Heart left ventricle (tissue), 16 donors: Measurements from ENCODE around the gene RNF114. TPM values are rescaled to one million over a fixed set of nuclear protein-coding genes. Genes with fewer than 3 reads are reported as not detected.
"Not testable (repeated sequence)": the region's sequence is repeated elsewhere in the genome, so short reads cannot be mapped to it uniquely, and the experiment has no call there.

Experiments
- ATAC-seq, 4 donors: fragments of 200-7000 bp; cut with Tn5 transposase; one replicate each; pipeline ENCODE4 v1.9.1; 2020 to 2022; ENCODE audit warnings: moderate library complexity in 4 of 4, mild to moderate bottlenecking in 3 of 4, moderate number of reproducible peaks in 1 of 4
- DNase-seq, 5 donors: peaks; one replicate each; pipeline ENCODE4 v3.0.0-alpha.2; 2020
- H3K27ac ChIP-seq, 12 donors: fragments of 200-600 bp; sonication (generic) in 4 of 12; one replicate each; pipeline versions ENCODE4 v1.5.0 to v1.8.0; 2016 to 2022; ENCODE audit warnings: mild to moderate bottlenecking in 2 of 12
- H3K27me3 ChIP-seq, 9 donors: fragments of 200-600 bp; sonication (generic) in 2 of 9; one replicate each; pipeline versions ENCODE4 v1.5.1 to v1.8.0; 2016 to 2022; ENCODE audit warnings: mild to moderate bottlenecking in 3 of 9
- H3K36me3 ChIP-seq, 9 donors: fragments of 200-600 bp; sonication (generic) in 2 of 9; one replicate each; pipeline versions ENCODE4 v1.5.0 to v1.8.0; 2018 to 2022; ENCODE audit warnings: mild to moderate bottlenecking in 2 of 9
- H3K4me1 ChIP-seq, 12 donors: fragments of 200-600 bp; sonication (generic) in 4 of 12; one replicate each; pipeline versions ENCODE4 v1.5.0 to v1.8.0; 2016 to 2022; ENCODE audit warnings: mild to moderate bottlenecking in 3 of 12
- H3K4me3 ChIP-seq, 12 donors: fragments of 200-600 bp; sonication (generic) in 4 of 12; one replicate each; pipeline versions ENCODE4 v1.5.0 to v1.8.0; 2017 to 2022; ENCODE audit warnings: mild to moderate bottlenecking in 9 of 12, moderate library complexity in 4 of 12
- H3K9me3 ChIP-seq, 12 donors: fragments of 200-600 bp; sonication (generic) in 4 of 12; one replicate each; pipeline versions ENCODE4 v1.5.0 to v1.8.0; 2016 to 2022; ENCODE audit warnings: mild to moderate bottlenecking in 1 of 12
- CTCF ChIP-seq, 12 donors: fragments of 200-600 bp; sonication (generic) in 4 of 12; IDR thresholded peaks; one replicate each; pipeline versions ENCODE4 v1.5.0 to v1.8.0; 2018 to 2022; ENCODE audit warnings: antibody characterized with exemption in 12 of 12, mild to moderate bottlenecking in 5 of 12
- POLR2A ChIP-seq, 2 donors: fragments of 450-650 bp; IDR thresholded peaks; one replicate each; pipeline ENCODE4 v1.6.1; 2017; ENCODE audit warnings: antibody characterized with exemption in 2 of 2, mild to moderate bottlenecking in 2 of 2, moderate library complexity in 2 of 2
- WGBS, 4 donors: extraction: QIAGEN DNeasy Blood & Tissue Kit in 2 of 4; methylation state at CpG; one replicate each; pipeline versions ENCODE4 v1.1.5 to v1.1.7; 2013 to 2018; 5-methylcytosine and 5-hydroxymethylcytosine counted together
- intact Hi-C, 10 donors: fragments of 100-400 bp; cut with DNase I; formaldehyde crosslinking; loops; one replicate each; pipeline versions ENCODE4 v1.11.1 to v1.14.2; 2022
- polyA plus RNA-seq, 2 donors: library from polyadenylated mRNA; stranded (reverse); fragments of 200-250 nt; gene quantifications; one replicate each; pipeline ENCODE4 v1.2.3, GENCODE V29; 2013
- total RNA-seq, 9 donors: library from RNA; depleted of rRNA in 2 of 9; stranded (reverse); fragments of >200 nt in 2 of 9; fragmentation: NEBNext Ultra II Directional in 3 of 9; extraction: Animal tissue kit (Norgen Biotek cat#: 25700) in 3 of 9; gene quantifications; one replicate each; pipeline versions ENCODE4 v1.1.0 to v1.2.4, GENCODE V29; 2016 to 2023
- donor health status: ischemic (EF 13 %, LVEDD 7.1; RV severe dilation, severe dysfunction).
- donor health status: healthy with polysubstance abuse.
- donor health status: DM: no; HTN: yes; CAD: no.
- donor health status: DM: no; HTN: no; CAD: no.
- donor health status: ischemic (EF 25% LVEDD 6.9; RV normal size, moderate dysfunction).
- donor health status: ischemic (EF 25% LVEDD 5.7; RV mildly dilated, moderate dysfunction).
- donor health status: healthy.
- donor health status: DM: yes; HTN: yes; CAD: no.
- donor health status: ischemic (EF 35%, LVEDD 5.7; RV mildly dilated, moderate dysfunction).
- donor health status: nonischemic (EF 11% LVEDD 7.7; RV severe dilation, severe dysfunction).
- donor health status: DM: yes; HTN: yes; CAD: no.
- donor health status: PGD.
- donor health status: ischemic (EF 29% LVEDD 5.4; RV normal size, mild dysfunction).
- donor health status: nonischemic (EF 23%, LVEDD 6.1; RV moderate dilation, normal function).

RNF114 gene
- total and polyA plus RNA-seq, 11 donors, result 36.5 to 128 (median 50.0) TPM

- no peak overlapping the region for H3K27ac ChIP-seq
- peaks cover 0 to 1% (median 0%) of the 10 kb centered on the region in 9 donors for H3K36me3 ChIP-seq
- no peak for TF ChIP-seq CTCF (IDR thresholded peaks at IDR 0.05)
- DNase-seq, result no peak
- WGBS, 4 donors, result 77 to 84% (median 81%) methylated on average over 7 of the region's 7 CpGs
- H3K9me3 ChIP-seq, result no peaks in the 10 kb centered on the region
- no peak for ATAC-seq
- peaks cover 0 to 19% (median 4%) of the 10 kb centered on the region in 12 donors for H3K4me1 ChIP-seq
- H3K4me3 ChIP-seq, result no peak overlapping the region
- no peaks in the 10 kb centered on the region for H3K27me3 ChIP-seq
- intact Hi-C loops, result no loop called here
These were observed 63.1 kb downstream of the RNF114 start for GRCh38 chr20:49999329-49999728.

- H3K27me3 ChIP-seq, H3K27ac ChIP-seq, ATAC-seq, H3K4me3 ChIP-seq, H3K36me3 ChIP-seq, intact Hi-C loops, H3K9me3 ChIP-seq: not testable (repeated sequence)
- 76 to 81% (median 77%) methylated on average over 14 of the region's 14 CpGs for WGBS, 4 donors
- DNase-seq, result peak in 1 of 5 donors; percentile 2
- peaks cover 0 to 32% (median 9%) of the 10 kb centered on the region in 12 donors for H3K4me1 ChIP-seq
These were observed 64.5 kb downstream of the RNF114 start for GRCh38 chr20:50000548-50001222.

GRCh38 chr20:50001784-50002311 lies 65.7 kb downstream of the RNF114 start:
- intact Hi-C loops, result no loop called here
- Histone ChIP-seq H3K9me3 (no peaks in the 10 kb centered on the region), H3K36me3 (peaks cover 0 to 2% (median 0%) of the 10 kb centered on the region in 9 donors), H3K4me3 (no peak overlapping the region), H3K4me1 (peaks cover 0 to 42% (median 9%) of the 10 kb centered on the region in 12 donors), H3K27ac (no peak overlapping the region), H3K27me3 (no peaks in the 10 kb centered on the region)
- TF ChIP-seq CTCF (IDR thresholded peaks at IDR 0.05) (no peak), POLR2A (IDR thresholded peaks at IDR 0.05) (no peak)
- DNase-seq (peak in 1 of 5 donors; percentile 12), ATAC-seq (no peak)
- WGBS, 4 donors, result 92 to 95% (median 94%) methylated on average over 9 of the region's 9 CpGs

- Histone ChIP-seq H3K27ac (peak overlapping the region in 2 of 12 donors; percentile 2 to 5), H3K4me3 (no peak overlapping the region), H3K9me3 (no peaks in the 10 kb centered on the region), H3K4me1 (peaks cover 0 to 42% (median 9%) of the 10 kb centered on the region in 12 donors), H3K27me3 (no peaks in the 10 kb centered on the region), H3K36me3 (peaks cover 0 to 2% (median 0%) of the 10 kb centered on the region in 9 donors)
- WGBS, 4 donors, result 49 to 60% (median 57%) methylated on average over 4 of the region's 4 CpGs
- no peak for DNase-seq
- TF ChIP-seq CTCF (IDR thresholded peaks at IDR 0.05) (no peak), POLR2A (IDR thresholded peaks at IDR 0.05) (no peak)
- intact Hi-C loops, result no loop called here
- ATAC-seq, result peak in 3 of 4 donors; percentile 78 to 80 (median 78)
These were observed 67.1 kb downstream of the RNF114 start for GRCh38 chr20:50003253-50003656.

Other genes starting within 250 kb of the RNF114 start
- gene B4GALT5, start 222.5 kb upstream of the RNF114 start, total RNA-seq, result 10 to 100 TPM; 17.0 to 60.4 (median 33.5) TPM
- gene B4GALT5, start 222.5 kb upstream of the RNF114 start, polyA plus RNA-seq, result 10 to 100 TPM in 1 of 2 donors, 1 to 10 TPM in 1; 7.0 to 29.3 TPM
- 10 to 100 TPM in 1 of 9 donors, 1 to 10 TPM in 8; 4.6 to 12.5 (median 6.3) TPM for gene SLC9A8, start 123.6 kb upstream of the RNF114 start, total RNA-seq
- 1 to 10 TPM; 5.3 to 5.5 TPM for gene SLC9A8, start 123.6 kb upstream of the RNF114 start, polyA plus RNA-seq
- gene SPATA2, start 20.9 kb upstream of the RNF114 start, total RNA-seq, result 1 to 10 TPM; 5.9 to 9.3 (median 7.8) TPM
- gene SPATA2, start 20.9 kb upstream of the RNF114 start, polyA plus RNA-seq, result 1 to 10 TPM; 4.3 to 8.0 TPM
- 1 to 10 TPM in 6 of 9 donors, under 1 TPM in 3; 0.37 to 6.7 (median 1.6) TPM for gene SNAI1, start 46.6 kb downstream of the RNF114 start, total RNA-seq
- 1 to 10 TPM in 1 of 2 donors, under 1 TPM in 1; 0.95 to 3.1 TPM for gene SNAI1, start 46.6 kb downstream of the RNF114 start, polyA plus RNA-seq
- 100 to 1,000 TPM in 1 of 9 donors, 10 to 100 TPM in 8; 54.2 to 105 (median 84.8) TPM for gene UBE2V1, start 176.8 kb downstream of the RNF114 start, total RNA-seq
- 10 to 100 TPM; 73.0 to 73.9 TPM for gene UBE2V1, start 176.8 kb downstream of the RNF114 start, polyA plus RNA-seq
- gene PEDS1, start 217.3 kb downstream of the RNF114 start, total RNA-seq, result 10 to 100 TPM; 13.7 to 37.4 (median 23.6) TPM
- gene PEDS1, start 217.3 kb downstream of the RNF114 start, polyA plus RNA-seq, result 10 to 100 TPM; 28.4 to 35.3 TPM